Hepatocyte (in vitro differentiated cells): ENCODE results near the gene PREX1. TPM values are rescaled to one million over a fixed set of nuclear protein-coding genes. Genes with fewer than 3 reads are reported as not detected.

Experiments
- DNase-seq: peaks from one replicate; pipeline ENCODE4 v3.0.0-alpha.2; 2016; ENCODE audit warnings: low spot score
- H2AFZ ChIP-seq: fragments of 200-600 bp; sonication (generic); 2 replicates; pipeline ENCODE4 v1.6.0; 2016; ENCODE audit warnings: antibody characterized with exemption, mild to moderate bottlenecking
- H3K27ac ChIP-seq: fragments of 200-600 bp; sonication (generic); 2 replicates; pipeline ENCODE4 v1.5.1; 2016; ENCODE audit warnings: mild to moderate bottlenecking
- H3K27me3 ChIP-seq: fragments of 200-600 bp; sonication (generic); 2 replicates; pipeline ENCODE4 v1.6.1; 2016
- H3K36me3 ChIP-seq: fragments of 200-600 bp; sonication (generic); replicated peaks from 2 replicates; pipeline ENCODE4 v1.5.1; 2016; ENCODE audit warnings: low read depth; ENCODE audit not compliant: insufficient read depth
- H3K4me1 ChIP-seq: fragments of 200-600 bp; sonication (generic); 2 replicates; pipeline ENCODE4 v1.5.1; 2016; ENCODE audit warnings: mild to moderate bottlenecking, moderate library complexity; ENCODE audit not compliant: insufficient read depth
- H3K4me2 ChIP-seq: fragments of 200-600 bp; sonication (generic); 2 replicates; pipeline ENCODE4 v1.6.0; 2016
- H3K4me3 ChIP-seq: fragments of 200-600 bp; sonication (generic); 2 replicates; pipeline ENCODE4 v1.5.1; 2016; ENCODE audit warnings: mild to moderate bottlenecking
- H3K79me2 ChIP-seq: fragments of 200-600 bp; sonication (generic); 2 replicates; pipeline ENCODE4 v1.6.0; 2017; ENCODE audit warnings: mild to moderate bottlenecking
- H3K9me2 ChIP-seq: fragments of 200-600 bp; sonication (generic); replicated peaks from 2 replicates; pipeline ENCODE4 v1.6.0; 2017; ENCODE audit warnings: mild to moderate bottlenecking; ENCODE audit not compliant: insufficient read depth
- H3K9me3 ChIP-seq: fragments of 200-600 bp; sonication (generic); 2 replicates; pipeline ENCODE4 v1.5.1; 2016; ENCODE audit warnings: low read depth, mild to moderate bottlenecking
- H4K20me1 ChIP-seq: fragments of 200-600 bp; sonication (generic); 2 replicates; pipeline ENCODE4 v1.6.0; 2016; ENCODE audit warnings: mild to moderate bottlenecking; ENCODE audit not compliant: insufficient read depth, poor library complexity, severe bottlenecking
- CTCF ChIP-seq: fragments of 200-600 bp; sonication (generic); IDR thresholded peaks from 2 replicates; pipeline ENCODE4 v1.5.1; 2016; ENCODE audit warnings: antibody characterized with exemption, mild to moderate bottlenecking; ENCODE audit not compliant: poor library complexity
- EZH2 ChIP-seq: fragments of 200-600 bp; sonication (generic); IDR thresholded peaks from 2 replicates; pipeline ENCODE4 v1.6.1; 2016; ENCODE audit warnings: antibody characterized with exemption, mild to moderate bottlenecking, borderline replicate concordance
- EZH2phosphoT487 ChIP-seq: fragments of 200-600 bp; sonication (generic); IDR thresholded peaks from one replicate; pipeline ENCODE4 v1.6.1; 2018; ENCODE audit warnings: antibody characterized with exemption, mild to moderate bottlenecking, low read depth, moderate library complexity; ENCODE audit not compliant: unreplicated experiment, severe bottlenecking
- WGBS: methylation state at CpG from one replicate; pipeline ENCODE4 v1.1.6; 2016; ENCODE audit warnings: low lambda C conversion rate; ENCODE audit errors: missing lambda C conversion rate; 5-methylcytosine and 5-hydroxymethylcytosine counted together
- polyA plus RNA-seq: library from polyadenylated mRNA; unstranded; fragments of >200 nt; fragmentation: Nextera tagmentation; extraction: Ambion mirVana; gene quantifications from 2 replicates; pipeline ENCODE4 v1.2.1, GENCODE V29; 2016
- total RNA-seq: library from RNA; depleted of rRNA; stranded (reverse); fragments of >200 nt; gene quantifications from 2 replicates; pipeline ENCODE4 v1.2.3, GENCODE V29; 2014

PREX1 gene
- total and polyA plus RNA-seq, 2 experiments from 2014 or later: 1.8 to 2.9 TPM

GRCh38 chr20:48769069-48769983 is 58.5 kb downstream of the PREX1 start:
- H3K4me3 ChIP-seq: no peak overlapping the region
- no peaks in the 10 kb centered on the region for H3K27me3 ChIP-seq
- no peaks in the 10 kb centered on the region for H3K36me3 ChIP-seq
- H3K79me2 ChIP-seq: no peaks in the 10 kb centered on the region
- DNase-seq: no peak
- no peaks in the 10 kb centered on the region for H3K9me3 ChIP-seq
- 69% methylated on average over 18 of the region's 21 CpGs for WGBS
- H3K4me2 ChIP-seq: no peak overlapping the region
- H2AFZ ChIP-seq: no peak overlapping the region
- no peak overlapping the region for H3K27ac ChIP-seq
- no peaks in the 10 kb centered on the region for H3K9me2 ChIP-seq
- no peaks in the 10 kb centered on the region for H4K20me1 ChIP-seq
- H3K4me1 ChIP-seq: no peaks in the 10 kb centered on the region
- no peak for TF ChIP-seq EZH2phosphoT487
- TF ChIP-seq EZH2: no peak
- TF ChIP-seq CTCF: no peak

GRCh38 chr20:48766961-48767960 is 60.5 kb downstream of the PREX1 start:
- Histone ChIP-seq H3K79me2 (no peaks in the 10 kb centered on the region), H3K27ac (no peak overlapping the region), H3K4me2 (no peak overlapping the region), H4K20me1 (no peaks in the 10 kb centered on the region), H2AFZ (no peak overlapping the region), H3K9me2 (no peaks in the 10 kb centered on the region), H3K27me3 (no peaks in the 10 kb centered on the region), H3K9me3 (no peaks in the 10 kb centered on the region), H3K4me3 (no peak overlapping the region), H3K36me3 (no peaks in the 10 kb centered on the region), H3K4me1 (no peaks in the 10 kb centered on the region)
- WGBS: 89% methylated on average over 27 of the region's 27 CpGs
- DNase-seq: no peak
- no peak for TF ChIP-seq EZH2
- no peak for TF ChIP-seq CTCF
- no peak for TF ChIP-seq EZH2phosphoT487

- no peaks in the 10 kb centered on the region for H3K79me2 ChIP-seq
- WGBS: 91% methylated on average over 7 of the region's 7 CpGs
- no peaks in the 10 kb centered on the region for H4K20me1 ChIP-seq
- H3K36me3 ChIP-seq: no peaks in the 10 kb centered on the region
- no peak for TF ChIP-seq EZH2
- TF ChIP-seq CTCF: no peak
- no peak for TF ChIP-seq EZH2phosphoT487
- no peak overlapping the region for H2AFZ ChIP-seq
- H3K9me3 ChIP-seq: no peaks in the 10 kb centered on the region
- H3K27me3 ChIP-seq: no peaks in the 10 kb centered on the region
- no peaks in the 10 kb centered on the region for H3K4me1 ChIP-seq
- H3K4me3 ChIP-seq: no peak overlapping the region
- no peak overlapping the region for H3K27ac ChIP-seq
- DNase-seq: no peak
- no peaks in the 10 kb centered on the region for H3K9me2 ChIP-seq
- H3K4me2 ChIP-seq: no peak overlapping the region
Measured at GRCh38 chr20:48766205-48766604, 61.6 kb downstream of the PREX1 start.
